Caco-2 (cell line): ENCODE measurements around the gene CHCHD6. TPM values are rescaled to one million over a fixed set of nuclear protein-coding genes. Genes with fewer than 3 reads are reported as not detected.

ENCODE experiments used
- BruUV-seq: library from RNA; stranded (reverse); fragments of 400-500 nt; replicated peaks from 2 replicates; lab custom pipeline; 2021; lab: Mats Ljungman, UMichigan
- CTCF ChIA-PET: fragments of 300-600 bp; sonication (Branson Sonifier 250); formaldehyde crosslinking; loops from one replicate; lab custom pipeline; 2022; ENCODE audit warnings: antibody characterized with exemption; lab: Charles Lee
- POLR2A ChIA-PET: fragments of 300-600 bp; sonication (Branson Sonifier 250); formaldehyde crosslinking; loops from one replicate; lab custom pipeline; 2022; ENCODE audit warnings: antibody characterized with exemption; lab: Charles Lee
- DNase-seq, 2 experiments: peaks; one replicate each; pipeline versions ENCODE4 v3.0.0 to v3.0.0-alpha.2; 2020 to 2022
- H3K27me3 ChIP-seq: replicated peaks from 2 replicates; pipeline ENCODE4 v1.6.0; 2011; ENCODE audit warnings: low read length; ENCODE audit not compliant: control insufficient read depth, insufficient read depth
- H3K36me3 ChIP-seq: 2 replicates; pipeline ENCODE4 v1.5.1; 2011; ENCODE audit warnings: low read length; ENCODE audit not compliant: control insufficient read depth, insufficient read depth
- H3K4me1 ChIP-seq: fragments of 250-450 bp; sonication (Bioruptor Pico); 2 replicates; pipeline ENCODE4 v1.5.1; 2020; ENCODE audit warnings: mild to moderate bottlenecking
- H3K4me3 ChIP-seq: 2 replicates; pipeline ENCODE4 v1.5.1; 2011; ENCODE audit warnings: low read depth, mild to moderate bottlenecking, control low read depth, low read length
- H3K9me3 ChIP-seq: fragments of 250-450 bp; sonication (Bioruptor Pico); 2 replicates; pipeline ENCODE4 v1.5.1; 2020; ENCODE audit warnings: mild to moderate bottlenecking, moderate library complexity
- H3K27ac Mint-ChIP-seq: one replicate; pipeline ENCODE4 v1.8.0; 2022; ENCODE audit warnings: mixed read lengths; ENCODE audit not compliant: unreplicated experiment
- H3K27me3 Mint-ChIP-seq: one replicate; pipeline ENCODE4 v1.8.0; 2022; ENCODE audit warnings: mixed read lengths; ENCODE audit not compliant: insufficient read depth, unreplicated experiment
- H3K36me3 Mint-ChIP-seq: one replicate; pipeline ENCODE4 v1.8.0; 2022; ENCODE audit warnings: mild to moderate bottlenecking, mixed read lengths; ENCODE audit not compliant: insufficient read depth, unreplicated experiment
- H3K4me1 Mint-ChIP-seq: one replicate; pipeline ENCODE4 v1.8.0; 2022; ENCODE audit warnings: low read depth, mixed read lengths; ENCODE audit not compliant: unreplicated experiment
- H3K4me3 Mint-ChIP-seq: one replicate; pipeline ENCODE4 v1.8.0; 2022; ENCODE audit warnings: mild to moderate bottlenecking, moderate library complexity, mixed read lengths; ENCODE audit not compliant: unreplicated experiment
- H3K9me3 Mint-ChIP-seq: one replicate; pipeline ENCODE4 v1.8.0; 2022; ENCODE audit warnings: mixed read lengths; ENCODE audit not compliant: unreplicated experiment
- intact Hi-C: fragments of 100-400 bp; cut with micrococcal nuclease; formaldehyde crosslinking; loops from one replicate; pipeline ENCODE4 v1.10.0; 2022; ENCODE audit not compliant: unreplicated experiment
- total RNA-seq: library from RNA; stranded (reverse); gene quantifications from 2 replicates; pipeline ENCODE4 v1.2.3, GENCODE V29; 2022
- TF ChIP-seq, protein P1 (sequence below), 2 experiments: fragments of 200-600 bp in 1 of 2; IDR thresholded peaks; 1 replicate in 1 of 2; 2 replicates in 1 of 2; pipeline versions ENCODE4 v1.5.1 to v1.8.0; 2011 to 2022; ENCODE audit warnings: antibody characterized with exemption in 1 of 2, control low read depth in 1 of 2, inconsistent platforms in 1 of 2, low read depth in 1 of 2, low read length in 1 of 2, mild to moderate bottlenecking in 1 of 2, moderate library complexity in 1 of 2; ENCODE audit not compliant: insufficient read depth in 1 of 2, severe bottlenecking in 1 of 2, unreplicated experiment in 1 of 2

CHCHD6 gene
- total RNA-seq, 1 experiment from 2014 or later = 49.5 TPM

DNA sequence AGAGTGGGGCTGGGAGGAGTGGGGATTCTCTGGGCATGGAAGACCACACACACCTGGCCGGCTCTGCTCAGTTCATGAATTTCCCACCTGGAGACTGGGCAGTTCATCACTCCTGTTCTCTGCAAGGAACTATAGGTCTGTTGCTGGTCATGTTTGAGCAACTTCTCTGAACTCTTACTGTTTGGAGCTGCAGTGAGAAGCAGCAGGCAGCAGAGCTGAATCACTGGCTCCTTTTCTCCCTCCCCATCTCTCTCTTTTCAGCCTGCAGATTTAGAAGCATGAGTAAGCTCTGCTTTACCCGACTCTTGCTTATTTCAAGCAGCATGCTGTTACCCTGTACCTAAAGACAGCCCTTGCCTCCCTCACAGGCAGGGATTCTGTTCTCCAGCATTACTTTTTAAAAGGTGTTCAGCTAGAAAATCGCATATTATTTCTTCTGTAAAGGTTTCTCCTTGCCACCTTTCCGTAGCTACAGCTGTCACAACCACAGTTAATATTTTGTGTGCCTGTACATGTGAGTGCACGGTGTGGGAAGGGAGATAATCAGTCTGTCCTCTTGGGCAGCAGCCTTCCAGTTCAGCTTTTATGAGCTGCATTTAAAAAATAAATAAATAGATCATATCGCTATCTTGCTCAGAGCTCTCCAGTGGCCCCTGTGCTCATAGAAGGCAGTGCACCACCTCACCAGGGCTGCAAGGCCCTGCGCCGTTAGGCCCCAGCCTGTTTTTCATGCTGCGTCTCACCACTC, 131.6 kb downstream of the CHCHD6 start:
- no TSS peak for BruUV-seq
- peaks cover 16% of the 10 kb centered on the region for H3K4me1 Mint-ChIP-seq
- Histone ChIP-seq H3K27me3 (no peaks in the 10 kb centered on the region), H3K4me3 (no peak overlapping the region), H3K36me3 (no peaks in the 10 kb centered on the region), H3K4me1 (peaks cover 10% of the 10 kb centered on the region; the same call in 1 of the 2 replicates), H3K9me3 (no peaks in the 10 kb centered on the region)
- TF ChIP-seq, protein P1, sequence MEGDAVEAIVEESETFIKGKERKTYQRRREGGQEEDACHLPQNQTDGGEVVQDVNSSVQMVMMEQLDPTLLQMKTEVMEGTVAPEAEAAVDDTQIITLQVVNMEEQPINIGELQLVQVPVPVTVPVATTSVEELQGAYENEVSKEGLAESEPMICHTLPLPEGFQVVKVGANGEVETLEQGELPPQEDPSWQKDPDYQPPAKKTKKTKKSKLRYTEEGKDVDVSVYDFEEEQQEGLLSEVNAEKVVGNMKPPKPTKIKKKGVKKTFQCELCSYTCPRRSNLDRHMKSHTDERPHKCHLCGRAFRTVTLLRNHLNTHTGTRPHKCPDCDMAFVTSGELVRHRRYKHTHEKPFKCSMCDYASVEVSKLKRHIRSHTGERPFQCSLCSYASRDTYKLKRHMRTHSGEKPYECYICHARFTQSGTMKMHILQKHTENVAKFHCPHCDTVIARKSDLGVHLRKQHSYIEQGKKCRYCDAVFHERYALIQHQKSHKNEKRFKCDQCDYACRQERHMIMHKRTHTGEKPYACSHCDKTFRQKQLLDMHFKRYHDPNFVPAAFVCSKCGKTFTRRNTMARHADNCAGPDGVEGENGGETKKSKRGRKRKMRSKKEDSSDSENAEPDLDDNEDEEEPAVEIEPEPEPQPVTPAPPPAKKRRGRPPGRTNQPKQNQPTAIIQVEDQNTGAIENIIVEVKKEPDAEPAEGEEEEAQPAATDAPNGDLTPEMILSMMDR (IDR thresholded peaks at IDR 0.05; ENCODE audit: insufficient read depth in 1 of 2, low read depth in 1 of 2, low read length in 1 of 2, severe bottlenecking in 1 of 2, unreplicated experiment in 1 of 2) = peak in 1 of 2 experiments; percentile 33
- DNase-seq = no peak
- no peaks in the 10 kb centered on the region for H3K27me3 Mint-ChIP-seq
- no peak overlapping the region for H3K4me3 Mint-ChIP-seq
- ChIA-PET POLR2A (interaction anchor here (0.5 to 0.9 kb wide), 2 partner anchors 15 to 20 kb away, joined by 4 read pairs; no protein-coding TSS in a partner anchor), CTCF (interaction anchor here (0.6 to 2.3 kb wide), 3 partner anchors 15 to 83 kb away, joined by 3 to 12 read pairs (median 3); no protein-coding TSS in a partner anchor)
- H3K27ac Mint-ChIP-seq = peak overlapping the region; percentile 22
- H3K36me3 Mint-ChIP-seq = peaks cover 6% of the 10 kb centered on the region
- intact Hi-C loops = no loop called here
- H3K9me3 Mint-ChIP-seq = no peaks in the 10 kb centered on the region

DNA sequence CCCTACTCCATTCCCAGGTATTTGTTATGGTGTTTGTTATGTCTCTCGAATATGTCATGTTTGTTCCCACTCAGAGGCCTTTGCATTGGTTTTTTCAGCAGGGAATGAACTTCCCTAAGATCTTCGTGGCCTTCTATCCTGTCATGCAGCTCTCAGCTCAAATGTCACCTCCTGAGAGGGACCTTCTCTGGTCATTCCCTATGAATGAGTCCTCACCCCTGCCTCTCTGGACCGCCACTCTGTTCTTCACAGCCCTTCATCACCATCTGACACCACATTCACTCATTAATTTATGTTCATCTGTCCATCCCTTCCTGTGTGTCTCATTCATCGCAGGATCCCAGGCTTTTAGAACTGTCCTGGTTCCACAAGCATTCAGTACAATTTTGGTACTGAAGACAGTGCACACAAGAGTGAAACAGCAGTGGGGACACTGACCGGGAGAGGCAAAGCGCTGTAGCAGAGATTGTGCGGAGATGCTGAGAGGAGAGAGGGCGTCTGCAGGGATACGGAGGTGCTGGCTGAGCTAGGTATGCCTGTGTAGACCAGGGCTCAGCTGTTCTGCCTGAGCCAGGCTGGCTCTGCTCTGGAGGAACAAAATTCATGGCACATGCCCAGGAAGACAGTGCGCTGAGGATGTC, 132.3 kb downstream of the CHCHD6 start:
- Mint-ChIP-seq H3K4me3 (no peak overlapping the region), H3K4me1 (peaks cover 16% of the 10 kb centered on the region), H3K27me3 (no peaks in the 10 kb centered on the region), H3K9me3 (no peaks in the 10 kb centered on the region), H3K27ac (peak overlapping the region; percentile 22), H3K36me3 (peaks cover 6% of the 10 kb centered on the region)
- no peaks in the 10 kb centered on the region for H3K27me3 ChIP-seq
- ChIA-PET CTCF (interaction anchor here (0.6 to 2.3 kb wide), 2 partner anchors 19 to 84 kb away, joined by 3 to 12 read pairs; no protein-coding TSS in a partner anchor), POLR2A (interaction anchor here (0.9 kb wide), 1 partner anchor 14 kb away, joined by 4 read pairs; no protein-coding TSS in a partner anchor)
- intact Hi-C loops = no loop called here
- no peaks in the 10 kb centered on the region for H3K9me3 ChIP-seq
- no peaks in the 10 kb centered on the region for H3K36me3 ChIP-seq
- peaks cover 10% of the 10 kb centered on the region; the same call in 1 of the 2 replicates for H3K4me1 ChIP-seq
- TF ChIP-seq, protein P1 (IDR thresholded peaks at IDR 0.05; ENCODE audit: insufficient read depth in 1 of 2, low read depth in 1 of 2, low read length in 1 of 2, severe bottlenecking in 1 of 2, unreplicated experiment in 1 of 2) = no peak
- no TSS peak for BruUV-seq
- DNase-seq = no peak
- H3K4me3 ChIP-seq = no peak overlapping the region

DNA sequence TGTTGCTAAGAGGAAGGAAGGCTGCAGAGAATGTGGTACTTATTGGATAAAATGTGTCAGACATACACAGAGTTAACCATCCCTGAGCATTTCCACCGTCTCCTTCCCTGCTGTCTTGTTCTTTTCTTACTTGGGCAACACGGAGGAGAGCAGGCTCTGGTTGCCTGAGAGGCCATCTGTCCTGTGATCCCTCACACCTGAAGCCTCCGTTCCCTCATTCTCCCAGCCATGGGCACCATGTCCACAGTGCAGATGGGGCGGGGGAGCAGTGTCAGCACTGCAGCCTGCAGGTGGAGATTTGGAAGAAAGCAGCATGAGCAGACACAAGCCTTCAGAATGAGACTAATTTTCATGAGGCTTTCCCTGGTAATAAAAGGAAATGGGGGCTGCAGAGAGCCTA, 133.7 kb downstream of the CHCHD6 start:
- intact Hi-C loops = no loop called here
- TF ChIP-seq, protein P1 (IDR thresholded peaks at IDR 0.05; ENCODE audit: insufficient read depth in 1 of 2, low read depth in 1 of 2, low read length in 1 of 2, severe bottlenecking in 1 of 2, unreplicated experiment in 1 of 2) = no peak
- no peaks in the 10 kb centered on the region for H3K36me3 ChIP-seq
- DNase-seq = no peak
- POLR2A ChIA-PET = no interaction called here
- no peaks in the 10 kb centered on the region for H3K27me3 ChIP-seq
- H3K36me3 Mint-ChIP-seq = peaks cover 6% of the 10 kb centered on the region
- H3K4me3 ChIP-seq = no peak overlapping the region
- BruUV-seq = no TSS peak
- peaks cover 16% of the 10 kb centered on the region for H3K4me1 Mint-ChIP-seq
- H3K4me3 Mint-ChIP-seq = no peak overlapping the region
- no peak overlapping the region for H3K27ac Mint-ChIP-seq
- H3K4me1 ChIP-seq = peaks cover 10% of the 10 kb centered on the region; the same call in 1 of the 2 replicates
- no peaks in the 10 kb centered on the region for H3K27me3 Mint-ChIP-seq
- CTCF ChIA-PET = no interaction called here
- H3K9me3 ChIP-seq = no peaks in the 10 kb centered on the region
- H3K9me3 Mint-ChIP-seq = no peaks in the 10 kb centered on the region
